IPS-NIHi7 (cell line): Measurements from ENCODE around the gene PTGER3.

Experiments
- DNase-seq: peaks from one replicate; pipeline ENCODE4 v3.0.0; 2012; ENCODE audit warnings: mixed read lengths; ENCODE audit errors: extremely low spot score

The PTGER3 gene

GRCh38 chr1:71049951-71050598 is 2.5 kb upstream of the PTGER3 start:
- DNase-seq = peak; percentile 53

DNA sequence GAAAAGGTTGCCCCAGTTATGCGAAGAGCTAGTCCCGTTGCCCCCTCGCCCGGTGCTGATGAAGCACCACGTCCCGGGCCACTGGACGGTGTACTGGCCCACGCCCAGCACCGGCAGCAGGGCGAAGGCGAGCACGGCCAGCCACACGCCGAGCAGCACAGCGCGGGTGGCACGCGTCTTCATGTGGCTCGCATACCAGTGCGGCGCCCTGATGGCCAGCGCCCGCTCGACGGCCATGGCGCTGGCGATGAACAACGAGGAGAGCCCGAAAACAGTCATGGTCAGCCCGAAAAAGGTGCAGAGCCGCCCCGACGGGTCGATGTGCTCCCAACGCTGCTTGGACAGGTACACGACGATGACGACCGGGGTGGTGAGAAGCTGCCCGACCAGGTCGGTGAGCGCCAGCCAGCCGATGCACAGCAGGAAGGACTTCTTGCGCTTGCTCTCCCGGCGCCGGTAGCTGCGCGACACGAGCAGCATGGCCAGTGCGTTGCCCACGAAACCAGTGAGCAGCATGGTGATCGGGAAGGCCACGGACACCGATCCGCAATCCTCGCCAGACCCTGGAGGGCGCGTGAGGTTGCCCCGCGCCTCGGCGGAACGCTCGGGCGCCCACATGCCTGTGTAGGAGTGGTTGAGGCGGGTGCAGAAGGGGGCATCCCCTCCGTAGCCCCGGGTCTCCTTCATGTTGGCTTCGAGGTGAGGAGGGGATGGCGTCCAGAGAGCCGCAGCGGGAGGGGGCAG is 553 bp downstream of the PTGER3 start:
- DNase-seq = peak; percentile 26

- no peak for DNase-seq
These were observed 2.1 kb downstream of the PTGER3 start for GRCh38 chr1:71045463-71046028.

DNA sequence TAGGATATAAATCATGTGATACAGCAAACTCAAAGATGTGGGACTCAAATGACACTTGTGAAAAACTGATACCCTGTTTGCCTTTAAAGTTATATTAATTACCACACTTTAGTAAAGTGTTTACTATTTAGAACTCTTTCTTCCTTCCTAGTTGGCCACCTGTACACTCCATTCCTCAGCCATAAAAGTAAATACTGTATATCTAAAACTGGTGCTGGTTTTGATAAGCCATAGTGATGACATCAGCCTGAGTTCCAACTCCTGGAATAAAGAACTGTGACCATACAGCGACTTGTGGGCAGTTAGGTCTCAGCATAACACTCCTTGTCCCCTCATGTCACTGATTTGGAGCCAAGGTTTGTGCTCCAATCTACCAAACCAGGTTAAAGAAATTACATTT is 2.8 kb downstream of the PTGER3 start:
- no peak for DNase-seq

DNA sequence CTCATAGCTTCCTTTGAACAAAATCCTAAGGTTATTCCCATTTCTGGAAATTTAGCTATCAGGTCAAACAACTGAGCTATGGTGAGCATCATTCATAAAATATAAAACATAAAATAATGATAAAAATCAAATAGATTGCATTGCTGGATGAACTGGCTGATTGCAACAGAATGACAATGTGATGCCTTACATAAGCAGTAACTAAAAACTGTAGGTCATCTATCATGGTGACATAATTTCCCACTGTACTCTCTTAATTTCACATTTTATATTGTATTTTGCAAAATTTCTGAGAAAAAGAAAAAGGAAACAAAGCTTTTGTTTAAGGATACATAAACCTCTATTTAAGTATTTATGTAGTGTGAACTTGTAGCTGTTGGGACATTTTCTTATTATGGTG is 4.6 kb downstream of the PTGER3 start:
- DNase-seq = no peak

DNA sequence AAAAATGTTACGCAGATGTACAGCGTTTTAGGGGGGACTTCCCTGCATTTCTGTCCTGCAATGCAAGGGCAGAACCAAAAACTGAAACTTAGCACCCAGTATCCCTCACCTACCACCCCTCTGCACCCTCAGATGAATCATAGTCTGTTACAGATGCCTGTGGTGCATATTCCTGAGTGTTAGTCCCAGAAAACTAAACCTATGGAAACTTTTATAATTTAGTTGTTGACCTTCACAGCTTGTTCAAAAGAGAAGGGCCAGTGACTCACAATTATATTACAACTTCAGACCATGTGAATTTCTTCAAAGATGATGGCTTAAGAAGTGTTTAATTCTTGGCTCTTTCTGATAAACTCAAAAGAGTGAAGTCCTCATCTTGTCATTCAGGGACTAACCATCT is 5.8 kb downstream of the PTGER3 start:
- no peak for DNase-seq

GRCh38 chr1:71039661-71040262 is 7.9 kb downstream of the PTGER3 start:
- DNase-seq = no peak

GRCh38 chr1:71038942-71039341 is 8.7 kb downstream of the PTGER3 start:
- DNase-seq = no peak

GRCh38 chr1:71037829-71038620 is 9.6 kb downstream of the PTGER3 start:
- DNase-seq = no peak

DNA sequence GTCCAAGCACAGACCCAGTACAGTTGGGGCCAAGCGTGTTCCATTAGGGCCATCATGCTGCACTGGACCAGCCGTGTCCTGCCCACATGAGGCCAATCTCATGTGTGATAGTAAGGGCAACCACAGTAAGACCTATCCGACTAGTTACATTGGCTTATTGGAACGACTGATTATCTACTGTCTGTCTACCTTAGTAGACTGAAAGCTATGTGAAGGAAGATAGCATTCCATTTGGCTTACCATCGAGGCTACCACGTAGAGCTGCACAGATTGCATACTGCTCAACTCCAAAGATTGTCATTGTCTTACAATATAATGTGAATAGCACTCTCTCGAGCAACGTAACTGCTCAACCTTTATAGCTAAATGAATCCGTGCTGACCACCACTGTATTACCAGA is 10.6 kb downstream of the PTGER3 start:
- no peak for DNase-seq

GRCh38 chr1:71033136-71033535 is 14.5 kb downstream of the PTGER3 start:
- no peak for DNase-seq

DNA sequence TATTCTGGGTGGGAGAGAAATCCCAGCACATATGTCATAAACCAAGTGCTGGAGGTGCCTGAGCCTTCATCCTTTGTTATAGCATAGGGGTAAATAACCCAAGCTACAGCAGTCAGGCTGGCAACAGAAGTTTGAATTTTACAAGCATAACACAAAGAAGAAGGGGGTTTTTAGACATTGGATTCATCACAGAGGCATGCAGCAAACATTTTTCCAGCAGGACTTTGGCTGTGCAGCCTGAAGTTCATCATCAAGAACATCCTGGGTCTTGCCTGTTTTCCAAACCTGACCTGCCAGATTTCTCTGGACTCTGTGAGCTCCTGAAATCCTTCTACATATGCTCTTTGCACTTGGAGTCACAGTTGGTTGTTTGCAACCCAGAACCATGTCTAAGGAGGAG is 16.2 kb downstream of the PTGER3 start:
- DNase-seq = no peak

DNA sequence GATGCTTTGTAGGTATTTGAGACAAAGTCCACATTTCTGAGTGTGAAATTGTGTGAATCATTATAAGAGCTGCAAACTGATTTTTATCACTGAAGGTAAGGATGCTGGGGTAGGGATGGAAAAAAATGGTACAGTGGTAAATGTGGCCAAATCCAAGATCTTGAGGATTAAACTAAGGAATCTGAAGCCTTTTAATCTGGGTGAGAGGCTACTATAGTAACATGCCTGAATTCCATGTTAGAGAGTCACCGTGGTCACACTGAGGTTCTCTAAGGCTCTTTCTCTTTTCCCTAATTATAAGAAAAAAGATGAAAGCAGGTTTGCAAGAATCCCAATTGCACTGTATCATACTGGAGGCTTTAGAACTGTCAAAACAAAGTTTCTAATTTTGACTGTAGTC is 17.6 kb downstream of the PTGER3 start:
- no peak for DNase-seq

GRCh38 chr1:71028981-71029380 is 18.6 kb downstream of the PTGER3 start:
- no peak for DNase-seq

GRCh38 chr1:71027991-71028390 is 19.6 kb downstream of the PTGER3 start:
- no peak for DNase-seq

DNA sequence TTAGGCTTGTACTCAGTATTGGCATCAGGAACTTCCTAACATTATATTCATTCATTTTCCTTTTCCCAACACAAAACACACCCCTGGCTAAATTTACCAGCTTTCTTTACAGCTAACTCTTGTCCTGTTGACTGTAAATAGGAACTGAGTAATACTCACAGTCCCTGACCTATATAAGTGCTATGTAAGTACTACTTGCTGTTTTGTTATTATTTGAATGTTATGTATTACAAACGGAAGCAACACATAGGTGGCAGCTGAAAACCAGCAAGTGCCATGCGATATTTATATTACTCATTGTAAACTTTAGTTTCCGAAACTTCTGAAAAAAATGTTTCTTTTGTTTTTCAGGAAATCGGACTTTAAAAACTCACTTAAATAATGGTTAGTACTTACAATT is 21.5 kb downstream of the PTGER3 start:
- no peak for DNase-seq

GRCh38 chr1:71023515-71023914 is 24.1 kb downstream of the PTGER3 start:
- no peak for DNase-seq

DNA sequence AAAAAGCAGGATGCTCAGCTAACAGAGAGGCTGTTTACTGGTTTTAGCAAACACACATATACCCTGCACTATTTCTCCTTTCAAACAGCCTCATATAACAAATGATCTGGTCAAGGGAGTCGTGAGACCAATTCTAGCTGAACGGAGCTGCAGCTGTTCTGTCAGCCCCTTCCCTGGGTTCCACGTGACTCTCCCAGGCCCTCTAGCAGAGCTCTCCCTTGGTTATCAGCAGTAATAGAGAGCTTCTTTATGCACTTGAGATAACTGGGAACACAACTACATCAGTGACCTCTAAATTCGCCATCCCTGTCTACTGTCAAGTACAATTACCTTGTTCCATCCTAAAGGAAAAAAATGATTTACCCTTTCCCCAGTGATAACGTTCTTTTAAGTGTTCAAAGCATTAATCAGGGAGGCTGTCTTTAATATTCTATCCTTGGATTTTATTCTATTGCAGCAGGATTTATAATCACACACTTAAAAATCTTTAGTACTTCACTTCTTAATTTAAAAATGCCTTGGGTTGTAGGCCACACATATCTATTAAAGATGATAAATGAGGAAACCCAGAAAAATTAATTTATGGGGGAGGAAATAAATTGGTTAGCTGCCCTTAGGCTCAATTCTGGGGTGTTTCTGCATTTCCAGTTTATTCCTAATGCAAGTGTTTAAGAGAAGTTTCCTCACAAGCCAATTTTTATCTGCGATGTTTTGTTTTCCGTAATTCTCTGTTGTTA is 28.2 kb downstream of the PTGER3 start:
- DNase-seq = peak; percentile 10

DNA sequence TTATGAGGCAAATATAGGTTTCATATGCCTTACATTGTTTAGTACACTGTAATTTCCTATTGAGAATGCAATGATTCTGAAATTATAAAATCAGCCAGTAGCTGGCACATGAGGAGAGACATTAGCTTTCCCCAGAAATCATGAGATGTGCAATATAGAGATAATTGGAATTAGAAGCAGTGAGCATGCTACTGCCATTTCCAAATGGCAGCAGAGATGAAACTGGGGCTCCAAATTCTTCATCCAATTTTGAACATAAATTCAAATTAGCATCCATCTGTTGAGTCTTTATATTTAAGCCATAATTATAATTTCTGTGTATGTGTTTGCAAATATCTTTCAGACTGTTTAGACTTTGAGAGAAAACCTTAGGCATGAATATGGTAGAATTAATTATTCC is 28.8 kb downstream of the PTGER3 start:
- DNase-seq = no peak

GRCh38 chr1:71015745-71016144 is 31.9 kb downstream of the PTGER3 start:
- no peak for DNase-seq

- DNase-seq = no peak
These were observed 33.4 kb downstream of the PTGER3 start for GRCh38 chr1:71014178-71014579.
